ENCODE results near the gene ZDHHC9.
"Not testable (repeated sequence)": the region's sequence is repeated elsewhere in the genome, so short reads cannot be mapped to it uniquely, and the experiment has no call there.

ZDHHC9 gene

DNA sequence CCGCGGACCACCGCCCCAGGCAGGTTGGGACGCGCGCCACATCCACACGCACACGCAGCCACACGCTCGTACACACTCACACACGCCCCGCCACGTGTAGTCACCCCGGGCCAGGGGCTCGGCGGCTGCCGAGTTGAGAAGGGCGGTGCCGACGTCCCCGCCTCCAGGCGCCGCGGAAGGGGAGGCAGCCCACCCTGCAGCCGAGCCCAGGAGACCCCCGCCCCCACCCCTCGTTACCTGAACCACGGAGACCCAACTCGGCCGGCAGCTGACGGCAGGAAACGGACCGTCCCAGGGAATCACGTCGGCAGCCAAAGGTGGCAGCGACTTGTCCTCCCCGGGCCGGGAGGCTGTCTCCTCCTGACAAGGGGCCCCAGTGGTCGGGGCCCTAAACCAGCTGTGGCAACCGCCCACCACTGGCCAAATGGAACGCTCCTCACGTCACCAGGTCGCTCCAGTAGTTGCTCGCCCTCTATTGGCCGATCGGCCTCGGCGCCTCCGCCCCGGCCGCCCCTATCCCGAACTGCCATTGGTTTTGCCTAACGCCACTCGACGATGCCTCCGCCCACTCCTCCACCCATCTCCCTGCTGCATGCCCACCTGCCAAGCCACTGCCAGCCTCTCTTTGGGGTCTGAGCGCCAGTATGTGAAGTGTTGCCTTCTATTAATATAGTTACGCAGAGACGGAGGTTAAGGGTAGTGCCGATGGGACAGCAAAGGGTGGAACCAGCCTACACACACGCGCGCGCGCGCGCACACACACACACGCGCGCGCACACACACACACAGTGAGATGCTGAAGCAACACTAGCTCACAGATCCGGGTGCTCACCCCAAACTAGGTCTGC is at the start of gene ZDHHC9:
ZDHHC9 (minus strand) TSS at position 428 of the 848 bp plus-strand sequence. CDS start 1,941 bp downstream, outside the sequence.
- DNase-seq: peak; percentile 93

DNA sequence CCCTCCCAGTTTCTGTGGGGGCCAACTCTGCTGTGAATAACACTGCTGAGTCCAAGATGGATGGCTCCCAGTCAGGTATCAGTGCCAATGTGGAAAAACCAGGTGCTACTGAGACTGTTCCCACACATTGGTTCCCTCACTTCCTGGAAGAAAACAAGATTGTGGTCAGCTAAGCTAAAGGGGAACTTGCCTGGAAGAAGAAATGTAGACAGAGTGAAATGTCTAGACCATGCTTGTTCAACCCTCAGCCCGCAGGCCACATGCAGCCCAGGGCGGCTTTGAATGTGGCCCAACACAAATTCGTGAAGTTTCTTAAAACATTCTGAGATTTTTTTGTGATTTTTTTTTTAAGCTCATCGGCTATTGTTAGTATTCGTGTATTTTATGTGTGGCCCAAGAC is 33.7 kb upstream of the ZDHHC9 start:
- DNase-seq: no peak

DNA sequence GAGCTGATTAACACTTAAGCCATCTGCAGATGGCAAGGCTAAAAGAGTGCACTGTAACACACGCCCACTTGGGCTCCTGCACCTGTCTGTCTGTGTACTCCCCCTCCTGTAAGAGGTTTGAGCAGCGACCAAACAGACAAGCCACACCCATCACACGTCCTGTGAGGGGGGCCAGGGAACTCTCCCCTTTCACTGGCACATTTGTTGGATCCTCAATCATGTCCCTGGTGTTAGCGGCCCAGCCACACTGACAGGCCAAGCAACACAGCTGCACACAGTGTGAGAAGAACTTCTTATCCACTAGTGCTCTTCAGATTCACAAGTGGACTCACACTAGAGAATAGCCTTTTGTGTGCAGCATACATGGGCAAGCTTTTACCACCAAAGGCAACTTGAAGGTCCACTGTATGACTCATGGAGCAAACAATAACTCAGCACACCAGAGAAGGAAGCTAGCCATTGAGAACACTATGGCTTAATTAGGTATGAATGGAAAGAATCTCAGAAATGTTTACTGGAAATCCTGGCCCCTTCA is 33.2 kb upstream of the ZDHHC9 start:
- DNase-seq: no peak

DNA sequence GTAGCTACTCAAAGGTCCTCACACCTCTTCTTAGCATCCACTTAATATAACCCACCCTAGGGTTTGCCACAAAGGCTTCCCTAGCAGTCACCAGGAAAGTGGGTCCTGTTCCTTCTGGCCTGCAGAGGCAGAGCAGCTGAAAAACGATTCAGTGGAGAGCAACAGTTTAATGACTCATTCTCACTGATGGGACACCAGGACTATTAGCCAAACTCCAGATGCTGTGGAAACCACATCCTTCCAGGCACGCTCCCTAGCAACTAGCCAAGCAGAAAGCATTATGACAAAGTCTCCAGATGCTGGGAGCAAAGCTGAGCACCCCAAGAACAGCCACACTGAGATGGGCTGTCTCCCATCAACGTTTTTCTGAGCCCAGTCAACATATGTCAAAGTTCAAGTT is 32.0 kb upstream of the ZDHHC9 start:
- no peak for DNase-seq

DNA sequence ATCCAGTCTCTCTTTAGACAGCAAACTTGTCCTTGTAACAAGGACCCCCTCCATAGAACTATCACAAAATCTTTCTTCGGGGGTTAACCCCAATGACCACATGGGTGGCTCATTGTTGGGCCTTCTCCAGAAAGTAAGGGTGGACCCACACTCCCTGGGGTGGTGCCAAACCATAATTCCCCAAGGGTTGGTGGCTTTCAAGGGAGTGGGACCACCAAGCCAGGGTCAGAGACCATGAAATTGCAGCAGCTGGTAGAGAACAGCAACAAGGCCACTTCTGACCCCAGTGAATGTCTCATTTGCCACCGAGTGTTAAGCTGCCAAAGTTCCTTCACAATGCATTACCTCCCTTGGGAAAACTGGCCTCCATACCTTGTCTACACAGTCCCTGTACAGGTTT is 28.8 kb upstream of the ZDHHC9 start:
- no peak for DNase-seq

DNA sequence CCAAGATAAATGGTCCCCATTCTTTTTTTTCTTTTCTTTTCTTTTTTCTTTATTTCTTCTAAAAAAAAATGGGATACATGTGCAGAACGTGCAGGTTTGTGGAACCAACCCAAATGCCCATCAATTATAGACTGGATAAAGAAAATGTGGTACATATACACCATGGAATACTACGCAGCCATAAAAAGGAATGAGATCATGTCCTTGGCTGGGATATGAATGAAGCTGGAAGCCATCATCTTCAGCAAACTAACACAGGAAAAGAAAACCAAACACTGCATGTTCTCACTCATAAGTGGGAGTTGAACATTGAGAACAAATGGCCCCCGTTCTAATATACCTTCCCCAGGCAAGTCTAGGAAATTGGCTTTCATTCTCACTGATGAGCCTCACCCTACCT is 22.6 kb upstream of the ZDHHC9 start:
- DNase-seq: not testable (repeated sequence)

DNA sequence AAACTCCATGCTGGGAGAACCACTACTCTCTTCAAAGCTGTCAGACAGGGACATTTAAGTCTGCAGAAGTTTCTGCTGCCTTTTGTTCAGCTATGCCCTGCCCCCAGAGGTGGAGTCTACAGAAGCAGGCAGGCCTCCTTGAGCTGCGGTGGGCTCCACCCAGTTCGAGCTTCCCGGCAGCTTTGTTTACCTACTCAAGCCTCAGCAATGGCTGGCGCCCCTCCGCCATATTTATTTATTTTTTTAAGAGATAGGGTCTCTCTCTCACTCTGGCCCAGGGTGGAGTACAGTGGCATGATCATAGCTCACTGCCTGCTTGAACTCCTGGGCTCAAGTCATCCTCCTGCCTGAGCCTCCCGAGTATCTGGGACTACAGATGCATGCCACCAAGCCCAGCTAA is 15.4 kb upstream of the ZDHHC9 start:
- not testable (repeated sequence) for DNase-seq

DNA sequence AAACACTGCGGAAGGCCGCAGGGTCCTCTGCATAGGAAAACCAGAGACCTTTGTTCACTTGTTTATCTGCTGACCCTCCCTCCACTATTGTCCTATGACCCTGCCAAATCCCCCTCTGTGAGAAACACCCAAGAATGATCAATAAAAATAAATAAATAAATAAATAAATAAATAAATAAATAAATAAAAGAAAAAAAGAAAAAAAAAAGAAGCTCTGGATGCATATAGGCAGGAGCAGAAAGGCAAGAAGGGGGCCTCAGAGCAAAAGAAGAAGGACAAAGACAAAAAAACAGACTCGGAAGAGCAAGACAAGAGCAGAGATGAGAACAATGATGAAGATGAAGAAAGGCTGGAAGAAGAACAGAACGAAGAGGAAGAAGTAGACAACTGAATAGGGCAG is 8.1 kb upstream of the ZDHHC9 start:
- DNase-seq: not testable (repeated sequence)

DNA sequence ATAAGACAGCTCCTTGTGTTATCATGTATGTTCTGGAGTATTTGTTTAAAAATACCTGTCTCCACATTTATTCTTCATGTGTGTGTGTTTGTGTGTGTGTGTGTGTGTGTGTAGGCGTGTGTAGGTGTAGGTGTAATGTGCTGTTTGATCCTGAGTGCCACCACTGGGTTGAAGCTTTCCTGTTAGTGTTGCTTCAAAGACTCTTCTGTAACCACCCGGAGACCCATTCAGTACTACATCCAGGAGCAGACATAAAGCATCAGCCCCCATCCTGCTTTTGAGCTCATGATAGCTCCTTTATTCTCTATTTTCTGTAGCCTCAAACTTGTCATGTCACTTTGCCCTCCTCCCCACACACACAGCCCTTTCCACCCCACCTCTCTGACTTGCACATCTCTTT is 3.0 kb upstream of the ZDHHC9 start:
- no peak for DNase-seq

DNA sequence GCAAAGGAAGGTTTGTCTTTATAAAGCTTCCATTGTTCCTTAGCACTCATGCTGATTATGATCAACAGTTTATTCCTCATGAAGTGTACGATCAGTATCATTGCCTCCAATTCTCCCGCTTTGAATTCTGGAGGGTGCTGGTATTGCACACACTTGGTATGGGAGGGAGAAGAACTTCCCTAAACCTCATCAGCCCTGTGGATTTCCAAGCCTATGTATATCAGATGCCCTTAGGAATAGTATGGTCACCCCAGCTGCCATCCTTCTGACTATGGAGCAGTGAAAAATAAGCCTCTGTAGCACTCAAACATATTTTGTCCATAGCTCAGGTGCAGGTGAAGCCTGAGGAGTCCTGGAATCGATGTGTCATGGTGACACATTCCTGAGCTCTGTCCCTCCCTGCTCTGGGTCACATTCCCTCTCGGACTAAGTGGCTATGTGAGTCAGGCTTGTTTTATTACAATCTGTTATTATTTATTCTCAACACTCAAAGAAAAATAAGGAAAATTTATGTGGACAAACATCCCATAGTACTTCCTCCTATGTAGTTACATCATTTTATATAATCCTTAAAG is 2.0 kb upstream of the ZDHHC9 start:
- no peak for DNase-seq

DNA sequence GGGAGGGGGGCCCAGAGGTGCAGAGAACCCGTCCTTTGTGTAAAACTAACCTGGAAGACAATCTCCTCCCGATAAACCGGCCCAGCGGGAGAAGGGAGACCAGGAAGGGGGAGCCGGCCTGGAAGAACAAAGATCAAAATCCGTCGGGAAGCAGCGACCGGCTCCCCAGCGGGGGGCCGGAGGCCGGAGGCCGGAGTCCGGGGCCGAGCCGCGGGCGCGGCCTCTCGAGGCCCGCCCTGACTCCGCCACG is 552 bp downstream of the ZDHHC9 start:
- no peak for DNase-seq

DNA sequence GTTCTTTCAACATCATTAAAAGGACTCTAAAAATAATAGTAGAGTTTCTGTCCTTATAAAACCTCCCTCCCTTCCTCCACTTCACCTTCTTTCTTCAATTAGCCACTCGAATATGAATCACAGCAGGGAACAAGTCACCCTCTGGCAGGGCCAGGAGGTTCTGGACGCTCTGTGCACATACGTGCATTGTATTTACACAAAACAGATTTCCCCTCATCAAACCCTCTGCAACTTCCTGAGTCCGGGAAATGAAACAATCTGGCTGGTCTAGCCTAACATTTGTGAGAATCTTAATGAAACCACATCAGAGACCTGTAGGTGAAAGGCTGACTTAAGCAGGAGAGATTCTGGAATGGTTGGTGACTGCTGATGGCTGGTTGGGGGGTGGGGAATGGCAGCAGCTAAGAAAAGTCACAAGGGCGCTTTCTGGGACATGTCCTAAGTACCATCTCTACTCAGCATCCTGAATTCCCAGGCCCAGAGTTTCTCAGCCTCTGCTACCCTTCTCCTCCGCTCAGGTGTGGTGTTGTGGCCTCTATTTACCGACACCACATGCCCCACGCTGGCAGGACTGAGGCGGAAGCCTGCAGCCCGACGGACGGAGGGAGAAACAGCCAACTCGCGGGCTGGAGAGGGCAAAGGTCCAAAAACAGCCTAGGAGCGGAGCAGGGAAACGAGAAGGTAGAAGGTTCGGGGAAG is 1.0 kb downstream of the ZDHHC9 start:
- no peak for DNase-seq

DNA sequence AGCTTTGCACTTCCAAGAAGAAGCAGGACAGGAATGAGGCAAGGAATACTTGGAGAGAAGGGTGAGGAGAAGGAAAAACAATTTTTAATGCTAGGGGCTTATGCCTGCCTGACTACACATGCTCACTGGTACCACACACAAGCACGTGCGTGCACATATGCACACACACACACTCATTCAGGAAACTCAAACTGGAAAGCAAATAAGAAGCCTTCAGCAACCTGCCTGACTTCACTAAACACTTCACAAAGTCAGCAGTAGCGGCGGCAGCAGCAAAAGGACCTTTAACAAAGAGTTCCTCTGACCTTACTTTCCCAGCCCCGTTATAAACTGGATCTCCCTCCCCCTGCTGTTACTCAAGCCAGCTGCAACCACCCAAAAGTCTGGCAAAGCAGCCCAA is 3.3 kb downstream of the ZDHHC9 start:
- DNase-seq: no peak

DNA sequence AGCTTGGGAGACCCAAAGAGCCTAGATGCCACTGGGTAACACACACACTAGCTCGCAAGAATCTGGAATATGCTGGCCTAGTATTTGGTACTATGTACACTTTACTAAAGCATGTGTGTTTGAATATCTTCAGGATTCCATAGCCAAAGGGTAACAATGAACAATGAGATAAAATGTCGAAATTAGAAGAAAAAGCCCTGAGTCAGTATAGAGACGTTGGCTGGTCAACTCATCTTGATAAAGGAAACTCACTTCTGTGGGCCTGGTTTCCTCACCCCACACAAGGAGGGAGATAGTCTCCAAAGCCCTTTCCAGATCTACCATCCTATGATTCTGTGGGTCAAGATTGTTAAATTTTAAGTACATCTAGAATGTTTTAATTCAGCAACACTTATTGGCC is 6.9 kb downstream of the ZDHHC9 start:
- no peak for DNase-seq

DNA sequence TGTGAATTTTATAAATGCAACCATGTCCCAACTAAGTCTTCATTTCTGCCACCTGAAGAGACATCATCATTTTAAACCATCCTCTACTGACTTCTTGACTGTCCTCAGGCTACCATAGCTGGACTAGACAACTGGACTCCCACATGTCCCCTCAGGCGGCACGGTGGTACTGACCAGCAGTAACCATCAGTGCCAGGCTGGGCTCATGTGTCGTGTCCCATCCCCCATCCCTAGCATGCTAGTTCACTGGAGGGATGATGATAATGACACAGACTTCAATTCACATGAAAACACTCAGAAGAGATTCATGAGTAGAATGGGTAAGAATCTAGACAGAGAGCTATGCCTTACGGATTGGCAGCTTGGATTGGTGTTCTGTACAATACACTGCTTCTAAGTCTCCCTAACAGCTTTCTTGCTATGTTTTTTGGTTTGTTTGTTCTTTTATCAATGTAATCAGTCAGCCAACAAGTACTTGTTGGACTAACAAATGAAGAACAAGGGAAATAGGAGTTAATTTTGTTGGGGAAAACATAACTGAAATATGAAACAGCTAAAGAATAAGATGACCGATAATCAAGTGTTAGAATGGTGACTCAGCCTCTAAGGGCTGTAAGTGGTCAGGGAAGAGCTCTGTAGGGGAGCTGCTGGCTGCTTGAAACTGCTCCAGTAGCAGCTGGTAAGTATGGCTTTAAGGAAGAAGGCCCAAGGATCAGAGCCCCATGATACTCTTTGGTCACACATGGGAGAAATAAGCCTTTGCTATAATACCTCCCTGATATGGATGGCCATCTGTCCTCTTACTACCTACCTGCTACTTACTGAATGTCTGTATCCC is 10.3 kb downstream of the ZDHHC9 start:
- DNase-seq: peak; percentile 31

DNA sequence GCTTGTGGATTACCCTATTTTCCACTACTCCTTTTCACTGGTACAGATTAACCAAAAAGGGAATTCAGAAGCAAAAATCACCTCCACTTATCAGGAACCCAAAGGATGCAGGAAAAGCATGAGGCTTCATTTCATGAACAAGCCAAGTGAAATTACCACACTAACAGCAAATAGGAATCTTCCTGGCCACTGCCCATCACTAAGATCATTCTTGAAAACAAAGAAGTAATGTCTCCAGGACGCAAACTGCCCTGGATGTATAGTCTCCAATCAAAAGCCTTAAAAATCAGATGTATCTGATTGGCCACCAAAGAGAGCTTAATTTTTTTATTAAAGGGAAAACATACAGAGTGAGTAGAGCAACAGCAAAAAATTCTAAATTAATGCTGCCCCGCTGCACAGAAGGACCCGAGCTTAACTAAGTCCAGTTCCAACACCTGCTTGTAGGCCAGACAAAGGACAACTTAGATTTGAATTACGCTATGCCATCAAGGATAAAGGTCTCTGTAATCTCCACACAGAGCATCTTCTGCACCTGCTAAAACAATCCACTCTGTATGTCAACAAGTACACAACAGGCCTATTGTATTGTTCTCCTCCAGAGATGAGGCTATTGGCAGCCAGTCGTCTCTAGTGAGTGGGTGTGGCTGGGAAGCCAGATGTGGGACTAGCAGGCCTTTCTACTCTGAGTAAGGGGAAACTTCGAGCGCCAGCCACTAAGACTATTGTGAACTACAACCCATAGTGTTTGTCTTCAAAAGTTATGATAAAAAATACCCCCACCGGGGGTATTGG is 12.4 kb downstream of the ZDHHC9 start:
- no peak for DNase-seq

DNA sequence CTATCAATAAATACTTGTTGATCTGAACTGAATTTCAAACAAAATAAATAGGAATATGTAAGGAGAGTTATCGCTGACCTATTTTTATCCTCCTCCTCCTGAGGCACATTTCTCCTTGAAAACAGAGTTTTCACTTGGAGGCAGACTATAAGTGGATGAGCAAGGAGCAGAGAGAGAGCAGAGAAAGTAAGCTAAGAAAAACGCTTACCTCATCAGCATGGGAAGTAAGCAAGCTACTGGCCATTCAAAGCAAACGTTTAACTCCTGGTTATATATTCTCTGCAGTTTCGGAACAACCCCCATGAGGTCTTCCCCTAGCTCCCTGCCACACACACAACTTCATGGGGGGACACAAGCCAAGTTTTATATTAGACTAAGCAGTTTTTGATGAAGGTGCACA is 13.2 kb downstream of the ZDHHC9 start:
- DNase-seq: no peak

DNA sequence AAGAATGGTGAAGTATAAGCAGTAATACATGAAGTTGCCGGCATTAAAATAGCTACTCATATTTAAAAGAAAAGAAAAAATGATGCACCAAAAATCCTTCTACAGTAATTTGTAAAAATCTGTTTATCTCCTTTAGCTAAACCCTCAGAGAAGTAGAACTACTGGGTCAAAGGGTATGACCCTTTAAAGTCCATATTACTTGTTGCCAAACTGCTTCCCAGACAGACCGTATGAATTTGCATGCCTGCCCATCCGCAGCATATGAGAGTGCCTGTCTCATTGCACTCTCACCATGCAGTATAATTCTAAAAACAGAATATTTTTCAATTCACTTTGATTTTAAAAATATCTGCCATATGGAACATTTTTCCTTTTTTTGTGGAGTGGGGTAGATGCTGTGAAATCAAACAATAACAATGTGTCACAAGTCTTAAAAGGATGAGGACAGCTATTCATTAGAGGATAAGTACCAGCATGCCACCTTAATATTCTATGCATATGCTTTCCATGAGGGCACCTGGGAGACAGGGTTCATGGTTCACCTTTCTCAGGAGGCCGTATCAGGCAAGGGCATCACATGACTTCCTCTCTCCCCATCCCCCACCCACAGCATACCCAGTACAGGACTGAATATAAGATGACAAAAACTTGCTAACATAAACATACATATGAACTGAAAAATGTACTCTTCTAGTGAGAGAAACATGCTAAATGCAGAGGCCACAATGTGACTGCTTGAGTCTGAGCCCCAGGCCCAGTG is 17.8 kb downstream of the ZDHHC9 start:
- no peak for DNase-seq

DNA sequence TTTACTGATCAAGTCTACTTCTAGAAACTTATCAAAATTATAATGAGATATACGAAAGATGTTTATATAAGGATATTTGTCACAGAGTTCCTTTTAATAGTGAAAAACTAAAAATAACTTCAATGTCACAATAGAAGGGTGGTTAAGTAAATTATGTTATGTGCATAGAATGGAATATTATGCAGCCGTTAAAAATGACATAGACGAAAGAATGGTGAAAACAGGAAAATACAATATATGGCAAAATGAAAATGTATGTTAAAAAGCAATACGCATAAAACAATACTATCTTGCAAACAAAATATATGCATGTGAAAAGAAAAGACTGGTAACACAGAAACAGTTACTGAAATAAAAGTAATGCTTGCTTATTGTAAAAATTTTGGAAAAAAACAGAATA is 19.1 kb downstream of the ZDHHC9 start:
- no peak for DNase-seq

DNA sequence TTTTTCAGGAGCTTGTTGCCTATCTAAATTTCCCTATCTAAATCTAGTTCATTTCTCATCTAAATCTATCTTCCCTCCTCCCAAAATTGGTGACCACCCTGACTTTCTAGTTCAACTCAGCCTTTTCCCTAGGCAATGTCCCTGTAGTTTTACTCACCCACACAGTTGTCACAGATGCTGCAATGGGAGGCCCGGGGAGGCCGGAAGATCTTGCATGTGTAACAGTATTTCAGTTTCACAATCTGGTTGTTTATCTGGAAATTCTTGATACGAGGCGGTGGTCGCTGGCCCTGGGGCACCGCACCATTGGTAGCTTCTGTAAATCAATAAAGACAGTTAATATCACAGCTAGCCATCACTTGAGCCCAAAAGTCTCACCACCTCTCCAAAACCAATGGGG is 20.2 kb downstream of the ZDHHC9 start:
- DNase-seq: no peak

DNA sequence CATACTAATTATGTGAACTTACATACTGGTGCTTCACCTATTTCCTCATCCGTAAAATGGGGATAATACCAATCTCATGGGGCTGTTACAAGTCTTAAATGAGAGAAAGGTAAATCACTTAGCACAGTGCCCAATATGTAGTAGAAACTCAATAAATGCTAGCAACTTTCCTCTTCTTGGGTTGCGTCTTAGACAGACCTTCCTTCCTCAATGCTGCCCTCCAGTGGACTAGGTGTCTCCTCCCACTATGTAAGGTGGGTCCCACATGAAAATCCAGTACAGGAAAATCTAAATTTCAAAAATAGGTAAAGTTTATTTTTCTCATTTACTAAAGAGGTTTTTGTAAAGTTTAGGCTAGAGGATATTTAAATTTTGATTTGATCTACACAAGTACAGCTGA is 20.6 kb downstream of the ZDHHC9 start:
- peak; percentile 50 for DNase-seq

DNA sequence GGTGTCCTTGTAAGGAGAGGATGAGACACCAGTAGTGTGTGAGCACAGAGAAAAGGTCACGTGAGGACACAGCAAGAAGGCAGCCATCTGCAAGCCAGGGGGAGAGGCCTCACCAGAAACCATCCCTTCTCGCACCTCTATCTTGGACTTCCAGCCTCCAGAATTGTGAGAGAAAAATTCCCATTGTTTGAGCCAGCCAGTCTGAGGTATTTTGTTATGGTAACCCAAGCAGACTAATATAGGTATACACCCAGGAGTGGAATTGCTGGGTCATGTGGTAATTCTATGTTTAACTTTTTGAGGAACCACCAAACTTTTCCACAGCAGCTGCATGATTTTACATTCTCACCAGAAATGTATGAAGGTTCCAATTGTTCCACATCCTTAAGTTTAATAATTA is 25.6 kb downstream of the ZDHHC9 start:
- DNase-seq: no peak
